ENCODE measurements around the gene FAM124B. TPM values are rescaled to one million over a fixed set of nuclear protein-coding genes. Genes with fewer than 3 reads are reported as not detected.

The FAM124B gene
- total RNA-seq, 2 donors from 2014 or later: 0.78 TPM; not detected in 1

- H3K4me1 ChIP-seq: no peaks in the 10 kb centered on the region
- ATAC-seq (no peak), DNase-seq (no peak)
- no peaks in the 10 kb centered on the region for H3K27me3 ChIP-seq
- H3K36me3 ChIP-seq (replicated peaks in 1 of 2; ENCODE audit: insufficient read depth in 1 of 2, low read depth in 2 of 2): no peaks in the 10 kb centered on the region
- H3K9me3 ChIP-seq: no peaks in the 10 kb centered on the region
- 65 to 70% methylated on average over 6 of the region's 6 CpGs for WGBS, 2 donors
- TF ChIP-seq CTCF (IDR thresholded peaks at IDR 0.05) (no peak), POLR2A (IDR thresholded peaks at IDR 0.05) (no peak)
- intact Hi-C loops (cut with DNase I): no loop called here
- no peak overlapping the region for H3K4me3 ChIP-seq
- H3K27ac ChIP-seq: no peak overlapping the region
Measured at GRCh38 chr2:224333726-224334482, 68.0 kb downstream of the FAM124B start.

GRCh38 chr2:224331698-224332097 is 70.2 kb downstream of the FAM124B start:
- Histone ChIP-seq H3K27ac (no peak overlapping the region), H3K27me3 (no peaks in the 10 kb centered on the region), H3K9me3 (no peaks in the 10 kb centered on the region), H3K36me3 (replicated peaks in 1 of 2; ENCODE audit: insufficient read depth in 1 of 2, low read depth in 2 of 2) (no peaks in the 10 kb centered on the region), H3K4me1 (no peaks in the 10 kb centered on the region), H3K4me3 (no peak overlapping the region)
- intact Hi-C loops (cut with DNase I): no loop called here
- 62 to 67% methylated on average over 8 of the region's 8 CpGs for WGBS, 2 donors
- ATAC-seq (no peak), DNase-seq (no peak)
- TF ChIP-seq POLR2A (IDR thresholded peaks at IDR 0.05): no peak
- TF ChIP-seq CTCF (IDR thresholded peaks at IDR 0.05): no peak

GRCh38 chr2:224328798-224329197 is 73.1 kb downstream of the FAM124B start:
- Histone ChIP-seq H3K4me1 (no peaks in the 10 kb centered on the region), H3K27me3 (no peaks in the 10 kb centered on the region), H3K4me3 (no peak overlapping the region), H3K27ac (no peak overlapping the region), H3K9me3 (no peaks in the 10 kb centered on the region), H3K36me3 (replicated peaks in 1 of 2; ENCODE audit: insufficient read depth in 1 of 2, low read depth in 2 of 2) (no peaks in the 10 kb centered on the region)
- no peak for TF ChIP-seq CTCF (IDR thresholded peaks at IDR 0.05)
- TF ChIP-seq POLR2A (IDR thresholded peaks at IDR 0.05): no peak
- ATAC-seq (no peak), DNase-seq (no peak)
- intact Hi-C loops (cut with DNase I): no loop called here
- 60 to 71% methylated on average over 3 of the region's 3 CpGs for WGBS, 2 donors

Other genes starting within 250 kb of the FAM124B start
- gene CUL3, start 183.3 kb upstream of the FAM124B start, total RNA-seq: 10 to 100 TPM; 26.5 to 33.3 TPM